ENCODE data around the gene ARFRP1.

Gene ARFRP1

GRCh38 chr20:63702751-63703470 is 4.9 kb downstream of the ARFRP1 start:
- TF ChIP-seq CTCF (IDR thresholded peaks at IDR 0.05; ENCODE audit: control extremely low read depth, extremely low read depth, low read depth, missing control alignments): no peak
- CTCF ChIA-PET: no interaction called here
- POLR2A ChIA-PET: no interaction called here
- no peak for DNase-seq (ENCODE audit: extremely low spot score)

GRCh38 chr20:63702036-63702665 is 5.6 kb downstream of the ARFRP1 start:
- no peak for DNase-seq (ENCODE audit: extremely low spot score)
- CTCF ChIA-PET: no interaction called here
- POLR2A ChIA-PET: no interaction called here
- TF ChIP-seq CTCF (IDR thresholded peaks at IDR 0.05; ENCODE audit: control extremely low read depth, extremely low read depth, low read depth, missing control alignments): no peak

GRCh38 chr20:63701329-63702035 is 6.3 kb downstream of the ARFRP1 start:
- DNase-seq (ENCODE audit: extremely low spot score): no peak
- POLR2A ChIA-PET: no interaction called here
- CTCF ChIA-PET: no interaction called here
- TF ChIP-seq CTCF (IDR thresholded peaks at IDR 0.05; ENCODE audit: control extremely low read depth, extremely low read depth, low read depth, missing control alignments): no peak

GRCh38 chr20:63701051-63701328 is 6.8 kb downstream of the ARFRP1 start:
- ChIA-PET CTCF (no interaction called here), POLR2A (no interaction called here)
- no peak for DNase-seq (ENCODE audit: extremely low spot score)
- TF ChIP-seq CTCF (IDR thresholded peaks at IDR 0.05; ENCODE audit: control extremely low read depth, extremely low read depth, low read depth, missing control alignments): no peak

- no peak for DNase-seq (ENCODE audit: extremely low spot score)
Observed at GRCh38 chr20:63700199-63701050, 7.4 kb downstream of the ARFRP1 start.

More at GRCh38 chr20:63700199-63701050, 7.4 kb downstream of the ARFRP1 start:
- TF ChIP-seq CTCF (IDR thresholded peaks at IDR 0.05; ENCODE audit: control extremely low read depth, extremely low read depth, low read depth, missing control alignments): no peak
- ChIA-PET CTCF (no interaction called here), POLR2A (no interaction called here)

All from GM10248 (cell line).